SK-N-MC (cell line): ENCODE measurements around the gene ACOT8.

Experiments
- EZH2 ChIP-seq: fragments of 200-600 bp; sonication (generic); IDR thresholded peaks from one replicate; pipeline ENCODE4 v1.6.1; 2017; ENCODE audit warnings: antibody characterized with exemption
- POLR2AphosphoS5 ChIP-seq: IDR thresholded peaks from 2 replicates; pipeline ENCODE4 v1.6.1; 2012; ENCODE audit warnings: mild to moderate bottlenecking, low read depth, low read length, borderline replicate concordance

GRCh38 chr20:45833030-45833882, 23.9 kb downstream of the ACOT8 start, which contains the start of gene SNX21:
- TF ChIP-seq POLR2AphosphoS5 = no peak
- no peak for TF ChIP-seq EZH2
